HG03571 (cell line): ENCODE data around the gene PXDC1.

Experiments used
- ATAC-seq: cut with Tn5 transposase; IDR thresholded peaks from one replicate; pipeline ENCODE4 v1.9.1; 2021; ENCODE audit not compliant: unreplicated experiment

Gene PXDC1

GRCh38 chr6:3751077-3751729 is at the start of gene PXDC1:
Gene PXDC1, minus strand, starts transcription at chr6:3751713. Its CDS starts 182 bp downstream, at chr6:3751531.
- ATAC-seq: no peak

GRCh38 chr6:3800850-3801591 is 49.5 kb upstream of the PXDC1 start:
- no peak for ATAC-seq

- no peak for ATAC-seq
Measured at GRCh38 chr6:3799719-3800118, 48.2 kb upstream of the PXDC1 start.

DNA sequence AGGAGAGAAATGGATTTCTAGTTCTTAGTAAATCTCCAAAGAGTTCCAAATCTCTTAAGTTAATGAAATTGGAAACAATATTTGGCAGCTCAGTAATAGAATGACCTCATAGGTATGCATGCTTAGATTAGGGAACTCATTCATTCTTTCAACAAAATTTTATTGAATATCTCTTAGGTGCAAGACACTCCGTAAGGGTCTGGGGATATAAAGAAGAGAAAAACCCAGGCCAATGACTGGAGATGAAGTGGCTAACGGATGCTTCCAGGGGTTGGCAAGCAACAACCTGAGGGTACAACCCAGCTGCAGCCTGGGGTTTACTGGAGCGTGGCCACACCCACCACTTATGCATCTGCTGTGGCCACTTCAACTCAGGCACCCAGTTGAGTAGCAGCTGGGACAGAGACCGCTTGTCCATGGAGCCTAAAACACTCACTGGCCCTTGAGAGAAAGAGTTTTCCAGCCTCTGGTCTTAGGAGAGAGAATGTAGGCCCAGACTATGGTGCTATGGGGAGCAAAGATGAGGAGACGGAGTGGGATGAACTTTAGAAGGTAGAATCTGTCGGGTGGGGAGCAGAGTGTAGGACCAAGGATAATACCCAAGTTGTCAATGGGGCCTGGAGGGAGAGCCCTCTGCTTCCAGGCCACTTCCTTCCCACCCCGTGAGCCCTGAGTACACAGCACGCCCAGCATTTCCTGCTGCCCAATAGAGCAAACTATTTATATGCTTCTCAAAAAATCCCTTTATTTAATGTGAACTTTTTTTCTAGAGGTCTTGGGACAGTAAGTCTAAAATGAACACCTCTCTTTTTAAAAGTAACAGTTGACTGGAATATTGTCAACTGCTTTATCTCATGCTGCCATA is 46.8 kb upstream of the PXDC1 start:
- ATAC-seq: no peak

- no peak for ATAC-seq
Measured at GRCh38 chr6:3797231-3798054, 45.9 kb upstream of the PXDC1 start.

GRCh38 chr6:3796719-3797041 is 45.2 kb upstream of the PXDC1 start:
- ATAC-seq: no peak

DNA sequence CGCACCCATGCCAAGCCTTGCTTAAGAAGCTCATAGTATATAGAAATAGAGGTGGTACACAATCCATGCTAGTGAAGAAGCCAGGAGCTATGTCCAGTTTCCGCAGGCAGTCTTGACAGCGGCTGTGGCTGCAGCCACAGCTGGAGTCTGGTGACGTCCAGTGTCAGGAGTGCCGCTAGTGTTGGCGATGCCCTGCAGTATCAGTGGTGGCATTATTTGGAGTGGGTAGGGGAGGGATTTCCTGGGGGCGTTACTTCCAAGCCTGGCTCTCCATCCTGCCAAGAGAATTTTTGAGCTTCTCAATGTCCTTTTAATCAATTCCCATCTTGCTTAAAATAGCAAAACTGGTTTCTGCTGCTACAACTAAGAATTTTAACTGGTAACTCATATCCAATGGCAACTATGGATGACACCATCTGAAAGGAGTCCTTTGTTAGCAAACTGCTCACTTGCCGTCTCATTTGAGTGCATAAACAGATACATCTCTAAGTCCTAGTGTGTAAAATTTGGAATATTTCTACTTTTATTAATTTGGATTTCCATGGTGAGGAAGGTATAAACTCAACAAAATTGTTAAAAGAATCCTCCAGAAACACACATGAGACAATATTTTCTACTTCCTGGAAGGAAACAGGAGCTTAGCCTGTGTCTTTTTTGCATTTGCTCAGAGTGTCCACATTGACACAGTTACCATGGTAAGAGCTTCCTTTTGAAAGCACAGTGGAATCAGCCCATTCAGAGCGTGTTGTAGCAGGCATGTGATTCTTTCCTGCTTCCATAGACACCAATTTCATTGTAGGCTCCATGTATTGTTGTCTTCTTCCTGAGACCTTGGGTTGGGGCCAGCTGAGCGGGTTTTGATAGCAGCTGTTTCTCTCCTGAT is 44.6 kb upstream of the PXDC1 start:
- ATAC-seq: no peak

GRCh38 chr6:3794092-3794491 is 42.6 kb upstream of the PXDC1 start:
- ATAC-seq: peak; percentile 63

- ATAC-seq: no peak
Measured at GRCh38 chr6:3793545-3793944, 42.0 kb upstream of the PXDC1 start.

GRCh38 chr6:3791526-3792203 is 40.2 kb upstream of the PXDC1 start:
- ATAC-seq: no peak

GRCh38 chr6:3789896-3790558 is 38.5 kb upstream of the PXDC1 start:
- ATAC-seq: no peak

DNA sequence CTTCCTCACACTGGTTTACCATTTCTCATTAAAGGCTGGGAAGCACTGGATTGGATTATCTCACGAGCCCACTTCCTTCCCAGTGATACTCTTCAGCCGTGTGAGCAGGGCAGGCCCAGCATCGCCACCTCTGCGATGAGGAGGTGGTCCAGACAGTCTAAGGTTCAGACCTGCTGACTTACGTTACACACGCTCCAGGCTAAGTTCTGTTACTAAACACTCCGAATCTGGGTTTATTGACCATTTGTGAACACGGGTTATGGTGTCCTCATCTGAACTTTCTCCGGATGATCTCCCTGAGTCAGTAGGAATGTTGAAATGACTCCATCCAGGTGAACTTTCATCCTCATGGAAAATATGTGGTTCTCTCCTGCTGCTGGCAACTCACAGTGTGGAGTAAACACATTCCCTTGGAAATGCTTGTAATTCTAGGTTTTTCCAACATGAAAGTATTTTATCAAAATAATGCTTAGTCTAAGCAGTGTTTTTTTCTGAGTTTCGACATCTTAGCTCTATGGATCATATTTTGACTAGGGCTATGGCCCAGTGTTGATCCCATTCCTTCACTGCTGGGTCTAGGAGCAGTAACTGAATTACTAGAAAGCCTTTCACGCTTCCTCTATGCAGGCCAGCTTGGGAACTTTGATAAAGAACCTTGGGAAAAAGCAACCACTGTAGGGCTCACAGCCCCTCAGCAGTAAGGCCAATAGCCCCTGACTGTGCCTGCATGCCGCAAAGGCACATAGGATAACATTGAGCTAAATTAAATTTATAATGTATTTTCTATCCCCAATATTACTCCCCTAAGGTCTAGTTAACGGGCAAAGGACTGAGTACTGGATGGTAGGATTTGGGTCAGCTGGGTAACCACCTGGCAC is 37.7 kb upstream of the PXDC1 start:
- ATAC-seq: no peak

DNA sequence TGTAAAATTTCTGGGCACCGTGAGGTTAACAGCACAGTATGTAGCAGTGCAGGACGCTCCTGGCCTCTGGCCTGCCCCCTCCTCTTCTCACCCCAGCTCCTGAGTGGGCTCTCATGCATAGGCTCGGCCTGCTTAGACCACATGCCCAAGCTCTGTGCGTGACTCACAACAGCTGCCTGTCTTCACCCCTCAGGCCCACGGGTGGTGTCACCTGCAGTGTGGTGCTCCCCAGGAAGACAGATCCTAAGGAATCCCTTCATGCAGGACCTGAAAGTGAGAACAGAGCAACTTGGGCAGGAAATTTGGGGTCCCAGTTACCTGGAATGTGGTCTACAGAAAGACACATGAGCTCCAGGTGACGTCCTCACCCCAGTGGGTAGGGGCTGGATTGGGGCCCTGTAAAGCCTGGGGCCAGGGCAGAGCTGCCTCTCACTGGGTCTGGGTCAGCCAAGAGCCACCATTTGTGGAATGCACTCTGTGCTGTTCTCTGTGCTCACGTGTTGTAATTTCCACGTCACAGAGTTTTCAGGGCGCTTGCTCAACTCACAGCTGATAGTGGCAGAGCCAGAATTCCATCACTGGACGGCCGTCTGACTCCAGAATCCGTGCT is 37.0 kb upstream of the PXDC1 start:
- ATAC-seq: no peak

DNA sequence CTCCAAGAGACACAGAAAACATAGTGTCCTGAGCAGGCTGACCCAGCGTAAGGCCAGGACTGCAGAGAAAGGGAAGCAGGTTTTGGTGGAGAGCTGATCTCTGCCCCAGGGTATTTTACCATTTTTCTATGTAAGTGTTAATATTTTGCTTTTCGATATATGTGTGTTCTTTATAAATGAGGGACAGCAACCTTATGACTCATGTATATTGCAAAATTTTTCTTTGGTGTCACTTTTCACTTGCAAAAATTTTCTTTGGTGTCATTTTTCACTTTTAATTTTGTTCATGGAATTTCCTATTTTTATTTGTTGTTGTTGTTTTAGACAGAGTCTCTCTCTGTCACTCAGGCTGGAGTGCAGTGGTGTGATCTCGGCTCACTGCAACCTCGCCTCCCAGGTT is 34.6 kb upstream of the PXDC1 start:
- ATAC-seq: no peak

DNA sequence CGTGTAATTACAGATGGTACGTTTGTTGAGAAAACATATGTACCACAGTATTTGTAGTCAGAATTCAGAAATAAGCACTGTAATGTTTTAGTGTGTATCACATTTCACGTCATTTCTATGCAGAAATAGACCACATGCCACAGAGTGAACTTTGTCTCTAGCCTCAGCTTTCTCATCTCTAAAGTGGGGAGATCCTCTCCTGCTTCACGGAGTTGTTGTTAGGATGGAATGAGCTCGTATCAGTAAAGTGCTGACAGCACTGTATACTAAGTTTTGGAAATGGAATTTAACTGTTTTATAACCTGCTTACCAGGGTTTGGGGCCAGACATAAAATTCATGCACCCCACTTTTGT is 34.2 kb upstream of the PXDC1 start:
- no peak for ATAC-seq

DNA sequence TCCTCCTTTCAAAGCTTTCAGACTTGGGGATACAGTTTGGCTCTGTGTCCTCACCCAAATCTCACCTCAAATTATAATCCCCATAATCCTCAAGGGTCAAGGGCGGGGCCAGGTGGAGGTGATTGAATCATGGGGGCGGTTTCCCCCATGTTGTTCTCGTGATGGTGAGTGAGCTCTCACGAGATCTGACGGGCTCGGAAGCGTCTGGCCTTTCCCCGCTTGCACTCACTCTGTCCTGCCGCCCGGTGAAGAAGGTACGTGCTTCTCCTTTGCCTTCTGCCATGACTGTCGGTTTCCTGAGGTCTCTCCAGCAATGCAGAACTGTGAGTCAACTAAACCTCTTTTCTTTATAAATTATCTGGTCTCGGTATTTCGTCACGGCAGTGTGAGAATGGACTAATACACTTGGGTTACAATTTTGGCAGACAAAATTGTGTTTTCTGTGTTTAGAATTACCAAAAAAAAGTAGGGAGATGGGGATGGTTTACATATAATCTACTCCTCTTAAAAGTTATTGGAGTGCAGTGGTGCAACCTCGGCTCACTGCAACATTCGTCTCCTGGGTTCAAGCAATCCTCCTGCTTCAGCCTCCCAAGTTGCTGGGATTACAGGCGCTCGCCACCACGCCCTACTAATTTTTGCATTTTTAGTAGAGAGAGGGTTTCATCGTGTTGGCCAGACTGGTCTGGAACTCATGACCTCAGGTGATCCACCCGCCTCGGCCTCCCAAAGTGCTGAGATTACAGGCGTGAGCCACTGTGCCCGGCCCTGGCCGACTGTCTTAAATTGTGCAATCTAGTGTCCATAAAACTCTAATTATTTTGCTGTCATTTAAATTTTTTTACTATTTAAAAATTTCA is 33.6 kb upstream of the PXDC1 start:
- ATAC-seq: no peak

- ATAC-seq: no peak
Measured at GRCh38 chr6:3784423-3784822, 32.9 kb upstream of the PXDC1 start.
